Measurements from ENCODE around the gene IFIT3. TPM values are rescaled to one million over a fixed set of nuclear protein-coding genes. Genes with fewer than 3 reads are reported as not detected.

Gene IFIT3
- total RNA-seq, 1 experiment from 2014 or later = 24.0 TPM

DNA sequence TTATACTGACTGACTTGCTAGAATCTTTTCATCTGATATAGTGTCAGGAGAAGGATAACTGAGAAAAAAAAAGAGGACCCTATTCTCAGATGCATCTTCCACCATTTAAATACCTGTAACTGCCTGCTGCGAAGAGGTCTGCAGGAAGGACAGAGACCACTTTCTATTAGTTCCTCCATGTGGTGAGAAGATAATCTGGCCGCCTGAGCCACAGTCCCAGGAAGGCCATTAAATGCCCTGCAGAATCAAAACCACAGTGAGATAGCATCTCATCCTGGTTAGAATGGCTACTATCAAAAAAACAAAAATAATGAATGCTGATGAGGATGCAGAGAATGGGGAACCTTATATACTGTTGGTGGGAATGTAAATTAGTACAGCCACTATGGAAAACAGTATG is 30.2 kb downstream of the IFIT3 start:
- peak; percentile 11 for DNase-seq (ENCODE audit: low read depth)

DNA sequence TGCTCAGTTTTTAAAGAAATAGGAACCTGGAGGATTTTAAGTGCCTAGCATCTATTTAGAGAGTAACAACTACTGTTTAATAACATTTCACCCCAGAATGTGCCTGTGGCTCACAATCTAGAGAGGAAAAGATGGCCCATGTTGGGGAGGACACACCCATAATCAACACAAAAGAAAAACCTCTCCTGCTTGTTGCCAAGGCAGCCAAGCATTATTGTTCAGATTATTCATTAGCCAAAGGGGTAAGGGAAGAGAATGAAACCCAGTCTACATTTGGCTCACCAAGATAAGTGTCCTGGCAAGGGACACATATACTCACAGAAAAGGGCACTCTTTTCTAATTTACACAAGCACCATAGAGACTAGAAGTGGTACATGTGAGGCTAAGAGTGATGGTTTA is 32.4 kb downstream of the IFIT3 start:
- no peak for DNase-seq (ENCODE audit: low read depth)

DNA sequence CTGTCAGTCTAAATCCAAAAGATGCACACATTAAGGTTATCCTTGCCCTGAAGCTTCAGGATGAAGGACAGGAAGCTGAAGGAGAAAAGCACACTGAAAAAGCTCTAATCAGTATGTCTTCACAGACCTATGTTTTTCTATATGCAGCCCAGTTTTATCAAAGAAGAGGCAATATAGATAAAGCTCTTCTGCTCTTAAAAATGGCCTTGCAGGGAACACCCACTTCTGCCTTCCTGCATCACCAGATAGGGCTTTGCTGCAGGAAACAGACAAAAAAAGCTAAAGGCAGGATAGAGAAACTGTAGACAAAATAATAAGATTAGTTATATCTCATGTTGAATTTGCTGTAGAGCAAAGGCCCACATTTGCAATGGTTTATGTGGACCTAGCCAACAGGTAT is 35.1 kb downstream of the IFIT3 start:
- no peak for DNase-seq (ENCODE audit: low read depth)

DNA sequence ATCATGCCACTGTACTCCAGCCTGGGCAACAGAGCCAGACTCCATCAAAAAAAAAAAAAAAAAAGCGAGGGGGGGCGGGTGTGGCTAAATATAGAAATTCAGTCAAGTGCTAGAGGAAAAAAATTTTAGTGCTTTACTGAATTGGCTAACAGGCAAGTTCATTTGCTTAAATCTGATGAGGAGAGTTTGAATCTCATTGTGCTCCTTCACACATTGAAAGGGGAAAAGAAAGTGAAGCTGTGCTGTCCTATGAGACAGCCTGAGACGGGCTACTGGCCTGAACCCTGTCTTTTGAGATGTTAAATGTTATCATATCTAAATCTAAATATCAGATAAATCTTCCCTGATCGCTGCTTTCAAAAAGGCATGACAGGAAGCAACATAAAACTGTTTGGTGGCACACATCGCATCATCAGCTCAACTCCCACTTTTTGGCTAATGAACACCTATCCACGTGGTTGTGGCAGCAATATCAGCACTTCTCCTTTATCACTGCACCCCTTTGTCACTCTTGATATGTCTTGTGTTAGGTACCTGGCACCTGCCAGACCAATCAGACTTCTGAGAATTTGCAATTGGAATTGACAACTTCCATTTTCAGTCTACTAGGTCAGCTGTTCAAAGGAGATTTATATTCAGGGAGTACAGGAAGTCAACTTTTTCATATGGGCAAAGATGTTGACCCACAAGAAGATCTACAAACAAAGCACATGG is 36.1 kb downstream of the IFIT3 start:
- no peak for DNase-seq (ENCODE audit: low read depth)

DNA sequence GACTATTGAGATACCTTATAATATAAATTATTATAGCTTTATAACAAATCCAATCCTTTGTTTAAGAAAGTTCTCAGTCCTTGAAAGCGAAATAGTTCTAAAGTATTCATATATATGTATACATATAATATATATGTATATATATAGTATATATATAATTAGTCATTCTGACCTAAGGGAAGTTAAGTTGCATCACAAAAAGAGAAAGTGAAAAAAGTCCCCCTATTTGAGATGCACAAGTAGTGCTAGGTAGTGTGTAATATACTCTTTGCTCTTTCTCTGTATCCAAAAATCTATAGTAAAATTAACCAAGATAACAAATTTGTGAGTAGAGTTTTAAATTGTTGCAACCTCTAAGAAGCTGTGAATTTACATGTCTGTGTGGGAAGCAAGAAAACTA is 36.7 kb downstream of the IFIT3 start:
- DNase-seq (ENCODE audit: low read depth) = no peak

DNA sequence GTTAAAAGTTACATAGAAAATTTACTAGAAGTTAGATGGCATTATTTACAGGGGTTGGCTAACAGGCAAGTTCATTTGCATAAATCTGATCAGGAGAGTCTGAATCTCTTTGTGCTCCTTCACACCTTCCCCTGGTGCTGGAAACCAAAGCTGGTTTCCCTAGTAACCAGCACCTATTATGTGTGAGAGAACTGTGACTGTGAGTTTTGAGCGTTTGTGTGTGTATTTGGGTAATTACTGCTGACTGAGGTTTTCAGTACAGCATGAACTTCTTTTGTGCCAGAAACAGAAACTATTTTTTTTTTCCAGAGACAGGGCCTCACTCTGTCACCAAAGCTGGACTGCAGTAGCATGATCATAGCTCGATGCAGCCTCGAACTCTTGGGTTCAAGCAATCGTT is 39.7 kb downstream of the IFIT3 start:
- no peak for DNase-seq (ENCODE audit: low read depth)

DNA sequence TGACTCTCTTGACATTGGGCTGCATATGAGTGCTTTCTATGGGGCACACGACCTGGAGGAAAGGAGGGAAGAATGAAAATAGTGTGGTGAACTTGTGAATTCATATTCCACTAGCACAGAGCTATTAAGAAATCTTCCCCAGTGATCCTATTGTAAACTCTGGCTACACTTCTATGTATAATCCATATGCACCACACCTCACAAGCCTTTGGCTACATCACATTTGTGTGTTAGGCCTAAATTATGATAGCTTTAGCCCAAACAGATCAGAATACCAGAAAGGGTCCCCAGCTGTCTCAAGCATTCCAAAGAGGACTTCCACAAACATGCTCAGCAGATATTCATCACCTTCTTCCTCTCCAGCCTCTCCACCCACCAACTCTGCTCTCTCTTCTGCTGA is 40.3 kb downstream of the IFIT3 start:
- DNase-seq (ENCODE audit: low read depth) = no peak

DNA sequence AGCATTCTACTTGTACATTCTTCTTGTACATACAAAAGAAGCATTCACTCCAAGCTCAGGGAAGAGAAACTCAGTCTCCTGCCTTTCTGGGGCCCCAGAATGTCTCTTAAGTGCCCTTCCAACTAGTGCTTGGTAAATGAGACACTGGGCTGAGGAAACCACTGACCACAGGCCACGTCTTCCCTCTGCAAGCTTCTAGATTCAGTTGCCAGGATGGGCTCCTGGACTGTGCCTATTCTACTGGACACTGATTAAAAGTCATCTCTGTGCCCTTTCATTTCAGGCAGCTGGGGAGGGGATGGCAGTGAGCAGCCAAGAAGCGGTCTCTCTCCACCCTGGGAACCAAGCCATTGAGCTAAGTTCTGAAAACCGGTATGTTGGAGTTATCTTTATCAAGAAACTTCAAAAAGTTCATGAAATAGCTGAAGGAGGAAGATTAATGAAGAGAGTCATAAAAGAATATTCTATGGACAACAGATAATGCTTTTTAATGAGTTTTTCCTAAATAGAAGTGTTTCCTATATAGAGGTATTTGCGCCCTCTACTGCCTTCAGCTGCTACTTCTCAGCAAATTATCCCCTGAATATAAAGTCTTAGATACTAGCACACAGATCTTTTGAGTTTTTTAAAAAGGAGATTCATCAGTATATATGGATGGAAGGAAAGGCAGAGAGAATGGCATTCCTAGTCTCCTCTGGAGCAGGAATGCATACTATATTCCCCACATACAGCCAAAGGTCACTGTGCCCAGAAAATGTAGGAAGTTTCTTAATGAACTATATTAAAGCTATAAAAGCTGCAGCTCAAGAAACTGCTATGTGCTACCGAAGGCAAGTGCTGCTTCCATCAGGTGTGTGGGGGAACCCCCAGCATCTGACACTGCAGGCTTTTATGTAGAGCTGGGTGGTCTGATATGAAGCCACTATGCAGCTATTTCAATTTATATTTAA is 41.6 kb downstream of the IFIT3 start:
- peak; percentile 71 for DNase-seq (ENCODE audit: low read depth)

DNA sequence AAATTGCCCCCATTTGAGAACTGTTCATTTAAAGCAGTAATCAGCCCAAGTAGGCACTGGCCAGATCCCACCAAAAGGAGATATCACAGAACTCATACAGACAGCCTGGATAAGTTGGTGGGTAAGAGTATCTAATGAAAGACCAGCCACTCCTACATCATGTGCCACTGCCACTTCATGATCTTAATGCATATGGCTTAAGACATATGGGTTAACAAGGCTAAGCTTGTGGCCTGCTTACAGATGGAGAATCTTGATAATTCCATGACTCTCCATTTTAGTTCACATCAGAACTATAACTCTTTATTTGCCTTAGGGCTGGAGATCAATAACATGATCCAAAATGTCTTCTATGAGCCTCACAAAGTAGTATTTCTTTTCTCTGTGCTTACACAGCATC is 43.3 kb downstream of the IFIT3 start:
- DNase-seq (ENCODE audit: low read depth) = no peak

DNA sequence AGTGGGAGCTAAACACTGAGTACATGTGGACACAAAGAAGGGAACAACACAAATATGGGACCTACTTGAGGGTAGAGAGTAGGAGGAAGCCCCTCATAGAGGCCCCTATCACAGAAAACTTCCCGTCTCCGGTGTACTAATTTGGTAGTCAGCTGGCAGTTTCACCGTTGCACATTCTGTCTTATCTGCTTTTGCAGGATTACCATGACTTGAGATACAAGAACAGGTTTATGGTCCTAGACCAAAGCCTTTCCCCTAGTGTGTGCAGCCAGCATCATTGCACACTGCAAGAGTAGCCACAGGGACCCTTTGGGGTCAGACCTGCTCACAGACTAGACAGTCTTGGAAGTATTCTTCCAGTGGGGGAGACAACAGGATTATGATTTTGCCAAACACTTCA is 44.2 kb downstream of the IFIT3 start:
- no peak for DNase-seq (ENCODE audit: low read depth)

DNA sequence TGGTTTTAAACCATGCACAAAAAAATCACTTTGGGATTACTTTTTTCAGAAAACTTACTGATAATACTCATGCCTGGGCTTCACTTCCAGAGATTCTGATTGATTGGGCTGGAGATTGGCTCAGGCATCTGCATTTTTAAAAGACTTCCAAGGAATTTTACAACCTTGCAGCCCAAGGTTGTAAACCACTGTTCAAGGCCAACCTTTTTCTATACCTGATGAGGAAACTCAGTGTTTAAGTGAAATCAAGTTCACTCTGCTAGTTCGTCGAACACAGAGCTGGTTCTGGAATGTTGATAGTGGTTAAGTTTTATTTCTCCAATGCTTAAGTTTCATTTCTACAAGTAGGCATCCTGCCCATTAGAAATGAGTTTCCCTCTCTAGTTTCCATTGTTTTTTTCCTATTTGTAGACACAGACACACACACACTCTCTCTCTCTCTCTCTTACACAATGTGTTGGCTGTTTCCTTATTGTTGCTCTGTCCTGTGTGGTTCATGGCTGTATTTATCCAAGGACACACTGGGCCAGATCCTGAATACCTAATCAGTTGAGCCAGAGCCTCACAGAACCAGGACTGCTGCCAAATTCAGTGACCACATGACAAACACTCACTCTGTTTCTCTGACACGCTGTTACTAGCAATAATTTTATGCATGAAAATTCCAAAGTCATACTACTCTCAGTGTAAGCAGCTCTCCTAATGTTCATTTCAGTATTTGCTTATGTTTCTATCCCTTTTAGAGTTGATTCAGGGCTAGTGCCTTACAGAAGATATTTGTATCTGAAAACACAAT is 46.3 kb downstream of the IFIT3 start:
- DNase-seq (ENCODE audit: low read depth) = peak; percentile 84

DNA sequence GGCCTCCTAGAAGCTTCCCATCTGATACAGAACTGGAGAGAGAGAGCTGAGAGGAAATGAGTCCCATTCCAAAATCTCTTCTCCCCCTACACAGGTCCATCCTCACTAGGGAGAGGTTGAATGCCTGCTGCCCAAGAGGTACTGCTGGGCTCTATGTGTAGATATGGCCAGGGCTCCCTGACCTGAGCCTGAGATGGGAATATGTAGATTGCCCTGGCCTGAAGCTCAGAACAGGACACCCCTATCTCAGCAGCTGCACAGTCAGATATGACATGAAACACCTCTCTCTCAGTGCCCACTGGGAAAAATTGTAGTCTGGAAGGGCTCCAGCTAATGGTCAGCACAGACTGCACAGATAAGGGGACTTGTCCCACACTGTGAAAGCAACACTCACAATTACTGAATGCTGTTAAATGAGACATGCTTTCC is 46.9 kb downstream of the IFIT3 start:
- no peak for DNase-seq (ENCODE audit: low read depth)

DNA sequence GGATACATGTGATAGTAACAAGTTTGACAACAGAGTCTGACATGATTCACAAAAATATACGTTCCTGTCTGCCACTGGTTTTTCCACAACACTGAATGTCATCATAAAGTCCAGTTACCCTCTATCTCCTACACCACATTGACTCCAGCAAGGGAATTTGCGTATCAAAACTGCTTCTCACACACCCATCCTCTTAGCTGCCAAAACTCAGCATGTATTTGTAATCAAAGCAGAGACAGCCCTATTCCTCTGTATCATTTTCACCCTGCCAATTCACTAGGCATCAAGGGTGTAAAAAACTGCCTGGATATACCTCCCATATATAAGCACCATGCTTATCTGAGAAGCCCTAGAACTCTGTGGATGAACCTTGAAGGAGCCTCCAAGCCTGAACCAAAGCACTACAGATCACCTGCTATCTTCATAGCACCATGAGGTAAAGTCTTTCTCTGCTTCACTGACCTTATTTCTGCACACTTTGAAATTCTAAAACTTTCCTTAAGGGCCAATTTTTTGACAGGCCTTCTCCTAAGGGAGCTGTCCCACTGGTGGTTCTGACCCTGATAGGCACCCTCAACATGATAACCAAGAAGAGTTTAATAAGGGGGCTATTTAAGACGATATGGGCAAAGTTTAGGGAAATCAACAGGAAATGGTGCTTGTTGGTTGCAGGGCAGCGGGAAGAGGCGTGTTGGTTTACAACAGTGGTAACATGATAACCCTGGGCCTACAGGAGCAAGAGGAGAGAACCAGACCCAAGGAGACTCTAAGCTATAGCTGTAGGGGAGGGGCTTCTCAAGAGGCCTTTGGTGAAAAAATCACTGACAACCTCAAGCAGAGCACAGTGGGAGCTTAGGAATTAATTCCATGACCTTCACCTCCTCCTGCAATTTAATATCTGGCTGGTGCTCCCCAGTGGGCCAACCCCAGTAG is 50.2 kb downstream of the IFIT3 start, which contains the start of gene IFIT1B:
IFIT1B (plus strand) TSS at position 352 of the 933 bp plus-strand sequence; CDS start at position 432, 80 bp downstream.
- no peak for DNase-seq (ENCODE audit: low read depth)

DNA sequence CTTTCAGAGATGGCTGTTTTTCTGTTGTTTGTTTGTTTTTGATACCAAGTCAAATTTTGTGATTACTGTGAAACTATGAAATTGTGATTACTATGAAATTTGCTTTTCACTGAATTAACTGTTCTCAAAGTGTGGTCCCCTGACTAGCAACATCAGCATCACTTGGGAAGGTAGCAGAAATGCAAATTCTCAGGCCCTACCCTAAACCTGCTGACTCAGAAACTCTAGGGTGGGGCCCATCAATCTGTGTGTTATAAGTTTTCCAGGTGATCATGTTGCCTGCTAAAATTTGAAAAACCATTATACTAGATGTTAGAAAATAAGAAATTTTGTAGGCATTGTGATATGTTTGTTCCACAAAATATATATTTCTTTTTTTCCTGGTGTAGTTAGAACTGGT is 51.3 kb downstream of the IFIT3 start:
- no peak for DNase-seq (ENCODE audit: low read depth)

DNA sequence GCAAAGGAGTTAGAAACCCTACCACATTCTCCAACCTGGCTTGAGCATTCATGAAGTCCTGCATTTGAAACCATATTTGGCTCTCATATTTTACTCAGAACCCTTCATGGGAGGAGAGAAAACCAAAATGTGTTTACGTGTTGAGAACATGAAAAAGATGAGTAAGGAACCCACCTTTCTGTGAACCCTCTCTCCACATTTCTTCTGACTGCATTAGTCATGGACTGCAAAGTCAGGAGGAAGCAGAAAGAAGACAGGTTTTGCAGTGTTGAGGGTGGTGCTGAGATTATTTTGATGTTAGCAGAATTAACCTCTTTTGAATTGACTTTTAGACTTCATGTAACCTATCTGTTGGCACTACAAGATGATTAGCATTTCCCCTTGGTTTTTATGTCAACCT is 55.0 kb downstream of the IFIT3 start:
- no peak for DNase-seq (ENCODE audit: low read depth)

DNA sequence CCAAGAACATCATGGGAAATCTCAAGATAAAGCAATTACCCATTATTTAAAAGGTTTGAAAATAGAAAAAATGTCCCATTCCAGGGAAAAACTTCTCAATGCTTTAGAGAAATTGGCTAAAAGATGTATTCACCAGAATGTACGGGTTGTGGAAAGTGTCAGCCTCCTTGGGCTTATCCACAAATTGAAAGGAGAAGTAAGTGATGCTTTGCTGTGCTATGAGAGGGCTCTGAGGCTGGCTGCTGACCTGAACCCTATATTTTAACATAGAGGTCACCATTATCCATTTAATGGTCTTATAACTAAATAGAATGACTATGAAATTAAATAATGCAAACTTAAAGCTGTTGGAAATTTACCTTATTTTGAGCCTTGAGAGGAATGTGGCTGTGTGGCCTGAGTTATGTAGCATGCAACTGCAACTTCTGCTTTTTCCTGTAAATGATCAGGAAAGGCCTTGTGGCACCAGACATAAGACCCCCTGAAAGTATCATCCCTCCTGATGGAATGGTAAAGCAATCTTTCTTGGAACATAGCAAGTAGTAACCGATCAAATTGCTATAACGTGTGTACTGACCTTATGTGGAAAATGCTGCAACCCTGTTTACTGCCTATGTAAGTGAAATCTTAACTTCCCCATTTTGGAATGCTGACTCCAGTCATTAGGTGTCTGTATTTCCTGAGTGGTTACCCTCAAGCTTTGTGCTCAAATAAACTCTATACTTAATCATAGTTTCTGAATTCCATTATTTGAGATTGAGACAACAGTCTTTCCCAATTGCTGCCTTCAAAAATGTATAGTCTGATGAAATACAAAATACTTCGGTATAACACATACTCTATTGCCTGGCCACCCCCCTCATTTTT is 56.9 kb downstream of the IFIT3 start:
- DNase-seq (ENCODE audit: low read depth) = no peak

DNA sequence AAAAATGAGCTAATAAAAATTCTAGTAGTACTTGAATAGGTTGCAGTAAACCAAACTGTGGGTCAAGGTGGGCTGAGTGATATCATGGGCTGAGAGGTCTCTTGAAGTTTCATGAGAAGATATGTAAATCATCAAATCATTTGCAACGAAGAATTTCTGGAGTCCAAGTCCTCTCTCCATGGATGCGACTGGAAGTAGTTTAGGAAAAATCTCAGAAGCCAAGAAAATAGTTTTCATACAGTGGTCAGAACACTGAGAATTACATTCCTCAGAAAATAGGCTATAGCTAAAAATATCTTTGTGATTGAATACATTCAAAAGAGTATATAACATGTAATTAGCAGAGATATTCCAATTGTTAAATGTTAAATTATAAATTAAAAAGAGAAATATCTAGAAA is 61.0 kb downstream of the IFIT3 start:
- DNase-seq (ENCODE audit: low read depth) = no peak

DNA sequence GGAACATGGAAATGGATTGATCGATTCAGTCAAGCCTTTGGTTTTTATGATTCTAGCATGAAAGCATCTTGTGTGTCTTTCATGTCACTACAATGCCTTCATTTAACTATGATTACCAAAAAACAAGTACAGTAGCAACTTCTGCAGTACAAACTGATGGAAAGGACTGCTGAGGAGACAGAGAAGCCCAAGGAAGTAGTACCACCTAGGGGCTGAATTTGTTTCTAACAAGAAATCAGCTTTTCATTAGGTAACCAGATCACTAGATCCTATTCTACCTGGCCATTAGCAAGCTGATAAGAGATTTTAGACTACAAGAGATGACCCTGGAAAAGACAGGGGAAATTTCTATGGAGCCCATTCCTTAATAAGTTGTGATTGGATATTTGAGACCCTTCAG is 61.5 kb downstream of the IFIT3 start:
- peak; percentile 45 for DNase-seq (ENCODE audit: low read depth)
